Stimulated activated CD4-positive, alpha-beta T cell treated with anti-CD3 and anti-CD28 coated beads, TNF-alpha, amount 100 ng/mL, for 1 hour (primary cell): Measurements from ENCODE around the gene OR1F1.
"Not testable (repeated sequence)": the region's sequence is repeated elsewhere in the genome, so short reads cannot be mapped to it uniquely, and the experiment has no call there.

Source experiments
- DNase-seq, 3 donors: peaks; one replicate each; pipeline ENCODE4 v3.0.0-alpha.2; 2020; ENCODE audit warnings: low read depth in 3 of 3, low spot score in 1 of 3

OR1F1 gene

DNA sequence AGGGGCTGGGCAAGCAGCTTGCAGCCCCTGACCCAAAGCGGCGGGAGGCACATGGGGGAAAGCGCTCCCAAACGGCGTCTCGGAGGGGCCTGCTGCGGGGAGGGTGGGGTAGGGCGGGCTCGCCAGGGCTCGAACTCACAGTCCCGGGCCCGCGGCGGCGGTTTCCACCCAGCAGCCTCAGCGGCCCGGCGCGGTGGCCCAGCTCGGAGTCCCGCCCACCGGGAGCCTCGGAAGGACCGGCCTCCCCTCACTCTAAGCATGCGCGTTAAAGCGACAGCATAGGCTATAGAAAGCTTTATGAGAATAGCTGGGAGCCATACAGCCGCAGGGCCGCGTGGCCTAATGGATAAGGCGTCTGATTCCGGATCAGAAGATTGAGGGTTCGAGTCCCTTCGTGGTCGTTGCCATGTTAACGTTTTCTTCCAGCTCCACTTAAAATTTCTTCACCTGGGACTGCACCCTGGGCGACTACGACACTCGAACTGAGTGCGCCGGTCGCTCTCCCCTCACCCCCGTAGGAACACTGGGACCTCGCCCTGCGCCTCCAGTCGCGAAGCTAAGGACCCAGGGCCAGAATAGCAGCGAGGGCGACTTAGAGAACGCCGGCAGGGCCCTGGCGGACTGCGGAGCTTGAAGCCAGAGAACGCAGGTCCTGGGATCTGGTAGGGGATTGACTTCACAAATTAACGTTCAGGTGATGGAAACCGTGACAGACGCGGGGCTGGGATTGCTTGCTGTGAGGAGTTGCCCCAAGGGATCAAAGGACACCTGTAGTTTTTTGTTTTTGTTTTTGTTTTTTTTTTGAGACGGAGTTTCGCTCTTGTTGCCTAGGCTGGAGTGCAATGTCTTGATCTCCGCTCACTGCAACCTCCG is 37.4 kb upstream of the OR1F1 start:
- peak; percentile 91 to 99 (median 99) for DNase-seq

DNA sequence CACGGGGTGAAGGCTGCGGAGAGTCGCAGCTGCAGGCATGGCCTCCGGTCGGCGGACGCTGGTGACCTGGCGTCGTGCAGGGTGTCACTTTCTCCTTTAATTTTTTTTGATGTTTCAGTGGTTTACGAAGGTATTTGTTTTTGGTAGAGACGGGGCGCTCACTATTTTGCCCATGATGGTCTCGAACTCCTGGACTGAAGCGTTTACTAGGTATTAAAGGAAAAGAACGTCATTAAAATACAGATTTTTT is 36.1 kb upstream of the OR1F1 start:
- DNase-seq = no peak

GRCh38 chr16:3152277-3152990 is 35.6 kb upstream of the OR1F1 start:
- DNase-seq = peak in 2 of 3 donors; percentile 67 to 83

DNA sequence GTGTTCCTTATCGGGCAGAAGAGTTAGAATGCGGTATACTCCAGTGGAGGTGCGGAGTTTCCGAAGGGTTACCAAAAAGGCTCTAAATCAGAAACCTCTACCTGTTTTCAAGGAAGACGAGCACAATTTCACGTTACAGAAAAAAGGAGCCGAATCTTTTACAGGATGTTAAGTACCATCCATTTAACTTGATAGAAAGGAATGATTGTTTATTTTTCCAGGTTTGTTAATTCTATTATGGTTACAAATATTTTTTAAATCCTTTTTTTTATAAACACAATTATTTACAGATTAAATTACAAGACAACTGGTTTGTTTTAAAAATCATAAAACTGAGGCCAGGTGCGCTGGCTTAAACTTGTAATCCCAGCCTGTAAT is 35.0 kb upstream of the OR1F1 start:
- no peak for DNase-seq

DNA sequence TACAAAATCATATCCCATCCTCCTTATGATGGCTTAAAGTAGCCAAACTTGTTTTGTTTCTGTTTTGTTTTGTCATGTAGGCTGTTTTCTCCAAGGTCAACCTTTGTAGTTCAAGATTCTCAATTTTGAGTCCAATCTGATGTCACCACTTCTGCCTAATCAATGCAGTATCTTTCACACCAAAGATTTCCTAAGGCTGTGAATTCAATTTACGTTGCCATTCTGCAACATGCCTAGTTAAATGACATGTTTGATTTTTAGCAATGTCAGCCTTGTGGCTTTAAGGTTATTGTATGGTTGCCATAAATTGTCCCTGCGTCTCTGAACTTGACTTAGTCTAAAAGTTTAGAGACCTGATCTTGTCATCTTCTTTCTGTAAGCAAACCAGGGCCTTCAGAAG is 32.8 kb upstream of the OR1F1 start:
- no peak for DNase-seq

DNA sequence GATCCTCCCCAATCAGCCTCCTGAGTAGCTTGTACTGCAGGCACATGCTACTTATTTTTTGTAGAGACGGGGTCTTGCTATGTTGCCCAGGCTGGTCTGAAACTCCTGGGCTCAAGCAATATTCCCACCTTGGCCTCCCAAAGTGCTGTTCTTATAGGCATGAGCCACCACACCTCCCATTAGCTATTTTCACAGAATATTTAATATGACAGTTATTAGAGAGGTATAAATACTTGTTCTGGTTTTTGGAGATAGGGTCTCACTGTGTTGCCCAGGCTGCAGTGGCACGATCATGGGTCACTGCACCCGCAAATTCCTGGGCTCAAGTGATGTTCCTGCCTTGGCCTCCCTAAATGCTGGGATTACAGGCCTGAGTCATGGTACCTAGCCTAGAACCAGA is 32.0 kb upstream of the OR1F1 start:
- DNase-seq = no peak

- DNase-seq = peak in 1 of 3 donors; percentile 33
Observed at GRCh38 chr16:3157229-3158025, 30.6 kb upstream of the OR1F1 start.

DNA sequence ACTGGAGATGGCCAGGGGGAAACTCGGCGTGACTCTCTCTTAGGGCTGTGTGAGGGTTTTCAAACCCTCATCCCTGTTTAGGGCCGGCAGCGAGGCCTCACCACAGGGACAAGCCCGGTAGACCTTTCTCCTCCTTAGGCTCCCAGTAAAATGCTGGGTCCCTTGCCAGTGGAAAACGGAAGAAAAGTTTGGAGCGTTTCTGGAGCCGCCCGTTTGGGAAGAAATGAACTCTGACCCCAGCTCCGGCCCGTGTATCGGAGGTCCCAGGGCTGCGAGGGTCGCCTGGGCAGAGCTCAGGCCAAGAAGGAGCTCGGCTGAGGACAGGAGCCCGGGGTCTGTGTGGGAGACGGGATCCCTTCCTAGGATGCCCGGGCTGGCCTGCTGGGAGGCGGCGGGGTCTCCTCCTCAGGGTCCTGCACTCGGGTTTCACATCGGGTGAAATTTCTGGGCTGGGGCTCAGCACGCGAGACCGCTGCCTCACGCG is 29.9 kb upstream of the OR1F1 start:
- DNase-seq = no peak

DNA sequence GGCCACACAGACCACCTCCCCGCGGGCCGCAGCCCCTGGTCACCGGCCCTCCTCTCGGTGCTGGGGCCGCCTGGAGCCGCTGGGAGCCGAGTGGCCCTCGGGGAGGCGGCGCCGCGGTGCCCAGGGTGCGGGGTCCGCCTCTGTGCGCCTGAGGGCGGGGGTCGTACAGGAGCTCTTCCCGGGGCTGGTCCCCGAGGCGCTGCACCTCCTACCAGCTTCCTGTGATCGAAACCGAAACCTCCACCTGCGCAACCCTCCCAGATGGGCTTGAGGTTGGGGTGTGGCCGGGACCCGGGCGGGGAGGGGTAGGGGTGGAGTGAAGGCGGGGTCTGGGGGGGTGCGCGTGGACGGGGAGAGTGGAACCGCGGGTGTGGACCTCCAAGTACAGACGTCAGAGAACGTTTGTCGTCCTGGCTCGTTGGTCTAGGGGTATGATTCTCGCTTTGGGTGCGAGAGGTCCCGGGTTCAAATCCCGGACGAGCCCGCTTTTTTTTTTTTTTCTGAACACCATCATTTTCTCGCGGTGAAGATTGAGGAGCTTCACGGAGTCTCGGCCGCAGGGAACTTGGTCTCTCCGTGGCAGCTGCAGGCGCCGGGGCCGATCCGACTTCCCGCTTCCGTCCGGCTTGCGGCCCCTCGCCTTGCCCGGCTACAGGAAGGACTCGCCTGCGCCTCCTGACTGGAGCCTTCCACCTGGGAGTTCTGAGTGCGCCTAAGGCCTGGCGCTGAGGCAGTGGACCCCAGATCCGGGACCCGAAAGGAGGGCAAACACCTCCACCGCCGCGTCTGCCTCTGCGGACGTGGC is 29.3 kb upstream of the OR1F1 start:
- DNase-seq = peak; percentile 67 to 93 (median 89)

DNA sequence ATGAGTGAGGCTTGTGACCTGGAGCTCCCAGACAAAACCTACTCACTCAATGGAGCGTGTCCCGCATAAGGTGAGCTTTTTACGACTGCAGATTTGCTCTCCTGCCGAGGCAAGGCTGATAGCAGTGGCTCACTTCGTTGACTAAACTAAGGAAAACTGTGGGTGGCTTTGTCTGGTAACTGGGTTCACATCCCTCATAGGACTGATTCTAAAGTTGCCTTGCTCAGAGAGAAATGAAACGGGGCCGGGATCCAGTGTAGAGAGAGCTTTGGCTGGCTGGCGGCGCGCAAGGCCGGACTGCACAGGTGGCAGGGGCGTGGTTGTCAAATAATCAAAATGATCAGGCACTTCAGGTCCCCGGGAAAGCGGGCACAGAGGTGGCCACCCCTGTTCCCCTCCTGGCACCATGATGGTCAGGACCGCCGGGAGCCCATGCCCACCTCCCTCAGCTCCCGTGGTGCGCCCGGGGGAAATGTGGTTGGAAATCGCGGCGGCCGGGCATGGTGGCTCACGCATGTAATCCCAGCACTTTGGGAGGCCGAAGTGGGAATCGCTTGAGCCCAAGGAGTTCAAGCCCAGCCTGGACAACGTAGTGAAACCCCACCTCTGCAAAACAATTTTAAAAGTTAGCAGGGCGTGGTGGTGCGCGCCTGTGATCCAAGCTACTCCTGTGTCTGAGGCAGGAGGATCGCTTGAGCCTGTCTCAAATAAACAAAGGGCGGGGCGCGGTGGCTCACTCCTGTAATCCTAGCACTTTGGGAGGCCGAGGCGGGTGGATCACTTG is 26.6 kb upstream of the OR1F1 start:
- no peak for DNase-seq

DNA sequence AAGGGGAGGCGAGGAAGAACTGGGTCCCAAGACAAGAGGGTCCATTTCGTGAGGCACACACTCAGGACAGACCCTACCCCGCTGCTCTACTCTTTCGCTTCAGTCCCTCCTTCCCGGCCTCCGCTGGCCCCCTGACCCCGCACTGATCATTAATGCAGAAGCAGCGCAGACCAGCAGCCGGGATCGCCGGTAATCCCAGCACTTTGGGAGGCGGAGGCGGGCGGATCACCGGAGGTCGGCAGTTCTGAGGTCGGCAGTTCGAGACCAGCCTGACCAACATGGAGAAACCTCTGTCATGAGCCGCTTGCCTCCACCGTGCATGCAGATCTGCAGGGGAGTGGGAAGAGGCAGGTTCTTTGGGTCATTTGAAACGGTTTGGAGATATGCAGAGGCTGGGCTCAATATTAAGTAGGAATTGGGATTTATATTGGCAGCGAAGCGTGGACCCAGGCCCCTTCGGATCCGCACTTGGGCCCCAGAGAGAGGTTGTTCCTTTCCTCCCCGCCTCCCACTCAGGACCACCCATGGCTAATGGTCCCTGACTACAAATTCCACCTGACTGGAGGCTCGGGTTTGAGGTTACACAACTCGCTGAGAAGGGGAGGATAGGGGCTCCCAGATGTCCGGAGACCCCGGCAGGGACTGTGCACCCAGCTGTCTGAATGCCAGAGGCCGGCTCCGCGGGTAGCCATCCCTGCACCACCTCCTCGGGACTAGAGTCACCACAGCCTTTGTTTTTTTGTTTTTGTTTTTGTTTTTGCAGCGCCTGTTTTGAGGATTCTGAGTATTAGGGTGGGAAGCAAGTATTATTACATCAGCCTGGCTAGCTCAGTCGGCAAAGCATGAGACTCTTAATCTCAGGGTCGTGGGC is 23.6 kb upstream of the OR1F1 start:
- no peak for DNase-seq

DNA sequence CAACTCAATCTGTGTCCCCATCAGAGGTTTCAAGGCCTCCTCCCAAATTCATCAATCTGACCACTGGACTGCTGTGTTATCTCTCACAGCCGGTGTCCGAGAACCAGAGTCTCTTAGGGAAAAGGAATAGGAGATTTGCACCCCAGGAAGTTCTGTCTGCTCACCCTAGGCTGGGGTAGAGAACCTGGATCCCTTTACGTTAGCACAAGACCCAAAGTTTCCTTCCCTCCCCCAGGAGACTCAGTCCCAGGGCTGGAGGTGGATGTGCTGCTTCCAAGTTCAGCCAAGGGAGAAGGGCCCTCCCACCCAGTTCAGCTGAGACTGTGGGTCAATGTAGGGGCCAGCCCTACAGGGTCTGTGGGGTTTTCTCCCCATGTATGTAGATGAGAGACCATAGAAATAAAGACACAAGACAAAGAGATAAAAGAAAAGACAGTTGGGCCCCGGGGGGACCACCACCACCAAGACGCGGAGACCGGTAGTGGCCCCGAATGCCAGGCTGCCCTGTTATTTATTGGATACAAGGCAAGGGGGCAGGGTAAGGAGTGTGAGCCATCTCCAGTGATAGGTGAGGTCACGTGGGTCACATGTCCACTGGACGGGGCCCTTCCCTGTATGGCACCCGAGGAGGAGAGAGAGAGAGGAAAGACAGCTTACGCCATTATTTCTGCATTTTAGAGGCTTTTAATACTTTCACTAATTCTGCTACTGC is 22.7 kb upstream of the OR1F1 start:
- no peak for DNase-seq

DNA sequence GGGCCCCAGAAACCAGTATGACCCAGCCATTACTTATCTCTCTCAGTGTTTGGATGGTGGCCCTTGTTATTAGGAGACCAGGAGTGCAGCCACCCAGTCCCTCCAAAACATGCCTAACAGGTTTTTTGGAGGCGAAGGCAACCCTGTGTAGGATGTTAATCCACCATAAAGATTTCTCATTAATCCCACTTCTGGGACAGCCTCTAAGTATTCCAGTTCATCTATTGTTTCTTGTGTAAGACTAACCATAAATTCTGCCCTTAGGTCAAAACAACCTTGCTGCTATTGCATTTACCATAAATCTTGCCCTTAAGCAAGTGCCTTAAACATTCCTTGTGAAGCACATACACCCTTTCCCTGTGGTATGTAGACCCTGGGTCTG is 21.5 kb upstream of the OR1F1 start:
- DNase-seq = no peak

GRCh38 chr16:3168729-3169128 is 19.3 kb upstream of the OR1F1 start:
- DNase-seq = not testable (repeated sequence)

DNA sequence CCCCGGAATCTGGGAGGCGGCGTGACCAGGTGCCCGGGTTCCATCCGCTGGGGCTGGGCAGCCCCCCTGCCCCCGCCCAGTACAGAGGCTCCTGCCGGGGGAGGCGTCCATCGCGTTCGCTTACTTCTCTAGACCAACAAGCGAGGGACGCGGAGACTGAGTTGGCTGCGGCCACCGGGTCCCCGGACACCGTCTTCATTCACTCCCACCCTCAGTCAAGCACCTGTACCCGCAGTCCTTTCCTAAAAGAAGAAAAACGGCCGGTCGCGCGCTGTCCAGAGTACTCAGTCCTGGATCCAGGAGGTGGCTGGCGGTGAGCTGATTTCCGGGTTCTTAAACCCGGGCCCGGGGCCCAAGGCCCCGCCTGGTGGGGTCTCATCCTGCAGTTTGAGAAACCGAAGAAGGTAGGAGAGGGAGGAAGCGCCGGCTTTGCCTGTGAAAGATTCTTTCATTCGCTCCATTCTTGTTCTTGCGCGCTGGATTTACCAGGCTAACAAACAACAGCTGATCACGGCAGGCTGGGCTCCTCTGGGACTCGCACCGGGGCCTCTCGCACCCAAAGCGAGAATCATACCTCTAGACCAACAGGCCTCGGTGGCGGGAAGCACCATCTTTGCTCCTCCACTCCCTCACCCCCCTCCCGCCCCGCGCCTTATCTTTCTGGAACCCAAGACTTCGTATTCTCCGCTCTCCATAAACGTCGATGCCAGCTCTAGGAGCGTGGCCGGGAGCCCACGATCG is 17.4 kb upstream of the OR1F1 start:
- DNase-seq = no peak

DNA sequence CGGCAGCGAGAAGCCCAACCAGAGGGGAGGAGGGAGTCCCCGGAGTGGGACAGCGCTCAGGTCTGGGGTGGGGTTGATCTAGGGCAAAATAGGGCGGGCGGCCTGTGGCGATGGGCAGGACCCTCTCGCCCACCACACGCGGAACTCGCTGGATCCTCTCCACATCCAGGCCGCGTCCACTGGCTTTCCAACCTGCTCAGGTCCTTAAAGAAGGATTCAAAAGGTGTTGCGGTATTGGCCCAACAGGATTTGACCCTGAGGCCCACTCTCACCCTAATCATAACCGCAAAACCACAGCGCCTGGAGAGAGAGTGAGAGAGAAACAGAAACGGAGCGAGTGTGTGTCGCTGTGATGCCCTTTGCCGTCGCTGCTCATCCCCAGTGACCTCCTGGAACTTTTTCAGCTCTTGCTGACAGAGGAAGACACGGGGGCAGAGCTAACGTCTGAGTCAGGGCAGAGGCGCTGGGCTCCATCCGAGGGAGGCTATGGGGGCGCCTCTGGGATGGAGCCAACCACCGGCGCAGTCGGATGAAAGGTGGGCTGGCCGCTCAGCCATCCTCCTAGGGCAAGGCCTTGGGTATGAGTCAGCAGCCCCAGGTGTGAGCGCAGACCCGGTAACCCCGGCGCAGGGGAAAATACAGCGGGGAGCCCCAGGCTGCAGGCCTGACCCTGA is 16.7 kb upstream of the OR1F1 start:
- DNase-seq = peak in 1 of 3 donors; percentile 24

DNA sequence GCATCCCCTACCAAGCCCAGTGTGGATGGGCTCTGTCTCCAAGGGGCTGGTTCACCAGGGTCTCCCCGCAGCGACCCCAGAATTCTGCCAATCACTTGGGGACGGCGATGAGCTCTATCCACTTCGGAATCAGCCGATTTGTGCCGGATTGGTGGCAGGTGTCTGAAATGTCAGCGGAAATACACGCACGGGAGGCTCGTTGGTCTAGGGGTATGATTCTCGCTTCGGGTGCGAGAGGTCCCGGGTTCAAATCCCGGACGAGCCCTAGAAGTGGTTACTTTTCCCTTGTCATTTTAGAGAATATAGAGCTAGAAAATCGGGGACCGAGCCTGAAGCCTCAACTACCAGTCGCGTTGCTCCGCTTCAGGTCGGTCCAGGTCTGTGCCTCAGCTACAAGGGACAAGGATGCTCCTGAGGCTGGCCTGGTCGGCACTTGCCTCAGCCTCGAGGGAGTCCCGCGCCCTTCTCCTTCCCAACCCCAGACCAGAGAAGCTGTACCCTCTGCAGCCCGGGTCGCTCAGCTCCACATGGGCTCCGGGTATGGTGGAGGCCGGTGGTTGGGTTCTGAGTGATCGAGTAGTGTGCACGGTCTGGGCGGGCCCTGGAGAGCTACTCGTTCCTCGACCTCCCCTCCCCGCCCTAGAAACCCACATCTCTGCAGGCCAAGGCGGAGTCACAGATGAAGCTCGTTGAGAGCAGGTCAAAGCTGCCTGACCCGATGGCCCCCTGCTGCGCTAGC is 16.0 kb upstream of the OR1F1 start:
- DNase-seq = no peak
